Left lung (tissue), 10 donors: ENCODE measurements around the gene PABPN1L. TPM values are rescaled to one million over a fixed set of nuclear protein-coding genes. Genes with fewer than 3 reads are reported as not detected.

Experiments
- ATAC-seq: fragments of 200-7000 bp; cut with Tn5 transposase; one replicate; pipeline ENCODE4 v1.9.1; 2020; ENCODE audit warnings: moderate library complexity
- DNase-seq, 4 donors: peaks; one replicate each; pipeline ENCODE4 v3.0.0-alpha.2; 2013 to 2020
- H3K27ac ChIP-seq, 2 donors: fragments of 200-600 bp; sonication (generic) in 1 of 2; one replicate each; pipeline versions ENCODE4 v1.5.0 to v1.8.0; 2020 to 2021
- H3K27me3 ChIP-seq, 2 donors: fragments of 200-600 bp; sonication (generic) in 1 of 2; one replicate each; pipeline versions ENCODE4 v1.5.0 to v1.8.0; 2020 to 2021
- H3K36me3 ChIP-seq, 2 donors: fragments of 200-600 bp; sonication (generic) in 1 of 2; one replicate each; pipeline versions ENCODE4 v1.5.0 to v1.8.0; 2020 to 2021
- H3K4me1 ChIP-seq, 2 donors: fragments of 200-600 bp; one replicate each; pipeline ENCODE4 v1.8.0; 2021
- H3K4me3 ChIP-seq, 2 donors: fragments of 200-600 bp; sonication (generic) in 1 of 2; one replicate each; pipeline versions ENCODE4 v1.5.0 to v1.8.0; 2020 to 2021; ENCODE audit warnings: mild to moderate bottlenecking in 1 of 2
- H3K9me3 ChIP-seq, 2 donors: fragments of 200-600 bp; sonication (generic) in 1 of 2; one replicate each; pipeline versions ENCODE4 v1.5.0 to v1.8.0; 2020 to 2021
- CTCF ChIP-seq, 2 donors: fragments of 200-600 bp; sonication (generic) in 1 of 2; IDR thresholded peaks; one replicate each; pipeline versions ENCODE4 v1.5.0 to v1.8.0; 2021; ENCODE audit warnings: antibody characterized with exemption in 2 of 2
- intact Hi-C, 2 donors: fragments of 100-400 bp; cut with DNase I; formaldehyde crosslinking; loops; one replicate each; pipeline versions ENCODE4 v1.11.2 to v1.14.2; 2022
- polyA plus RNA-seq, 6 donors: library from polyadenylated mRNA; unstranded; fragments of 120-200 nt; gene quantifications; one replicate each; pipeline ENCODE4 v1.2.1, GENCODE V29; 2013; ENCODE audit not compliant: insufficient read length in 6 of 6
- total RNA-seq, 2 donors: library from RNA; stranded (reverse); fragmentation: NEBNext Ultra II Directional; extraction: Animal tissue kit (Norgen Biotek cat#: 25700); gene quantifications; one replicate each; pipeline ENCODE4 v1.2.1, GENCODE V29; 2021
- donor health status: DM: no; HTN: yes; CAD: no.
- donor health status: DM: no; HTN: no; CAD: no.

The PABPN1L gene
- total and polyA plus RNA-seq, 8 donors, result 0.12 TPM; not detected in 7

GRCh38 chr16:88815227-88815626, 51.2 kb downstream of the PABPN1L start:
- ATAC-seq, result no peak
- peaks cover 0 to 21% of the 10 kb centered on the region in 2 donors for H3K36me3 ChIP-seq
- DNase-seq, result no peak
- TF ChIP-seq CTCF (IDR thresholded peaks at IDR 0.05), result no peak
- H3K4me3 ChIP-seq, result no peak overlapping the region
- no peaks in the 10 kb centered on the region for H3K9me3 ChIP-seq
- no peaks in the 10 kb centered on the region for H3K27me3 ChIP-seq
- intact Hi-C loops, result no loop called here
- peaks cover 9 to 28% of the 10 kb centered on the region in 2 donors for H3K4me1 ChIP-seq
- H3K27ac ChIP-seq, result no peak overlapping the region

GRCh38 chr16:88814144-88814502, 52.3 kb downstream of the PABPN1L start:
- H3K27me3 ChIP-seq, result no peaks in the 10 kb centered on the region
- no peak overlapping the region for H3K27ac ChIP-seq
- no peak for ATAC-seq
- H3K36me3 ChIP-seq, result peaks cover 0 to 27% of the 10 kb centered on the region in 2 donors
- no peak overlapping the region for H3K4me3 ChIP-seq
- H3K4me1 ChIP-seq, result peaks cover 11 to 36% of the 10 kb centered on the region in 2 donors
- intact Hi-C loops, result no loop called here
- DNase-seq, result no peak
- TF ChIP-seq CTCF (IDR thresholded peaks at IDR 0.05), result no peak
- no peaks in the 10 kb centered on the region for H3K9me3 ChIP-seq

Other genes with a start within 250 kb of the PABPN1L start
- gene IL17C, start 228.1 kb downstream of the PABPN1L start, total RNA-seq, result not detected
- not detected for gene IL17C, start 228.1 kb downstream of the PABPN1L start, polyA plus RNA-seq
- gene CYBA, start 215.6 kb downstream of the PABPN1L start, total RNA-seq, result 100 to 1,000 TPM; 243 to 396 TPM
- gene CYBA, start 215.6 kb downstream of the PABPN1L start, polyA plus RNA-seq, result 10 to 100 TPM; 48.8 to 93.9 (median 70.9) TPM
- 100 to 1,000 TPM in 1 of 2 donors, 10 to 100 TPM in 1; 66.3 to 154 TPM for gene MVD, start 203.6 kb downstream of the PABPN1L start, total RNA-seq
- 10 to 100 TPM; 24.3 to 47.7 (median 32.7) TPM for gene MVD, start 203.6 kb downstream of the PABPN1L start, polyA plus RNA-seq
- gene SNAI3, start 180.2 kb downstream of the PABPN1L start, total RNA-seq, result 1 to 10 TPM; 1.9 to 2.3 TPM
- 1 to 10 TPM in 4 of 6 donors, under 1 TPM in 2; 0.86 to 1.9 (median 1.7) TPM for gene SNAI3, start 180.2 kb downstream of the PABPN1L start, polyA plus RNA-seq
- gene RNF166, start 160.3 kb downstream of the PABPN1L start, total RNA-seq, result 10 to 100 TPM; 28.4 to 54.0 TPM
- gene RNF166, start 160.3 kb downstream of the PABPN1L start, polyA plus RNA-seq, result 10 to 100 TPM; 14.8 to 24.5 (median 15.4) TPM
- 10 to 100 TPM; 15.4 to 19.8 TPM for gene CTU2, start 160.2 kb downstream of the PABPN1L start, total RNA-seq
- 10 to 100 TPM in 4 of 6 donors, 1 to 10 TPM in 2; 9.7 to 17.1 (median 12.1) TPM for gene CTU2, start 160.2 kb downstream of the PABPN1L start, polyA plus RNA-seq
- 100 to 1,000 TPM; 154 to 193 TPM for gene PIEZO1, start 81.4 kb downstream of the PABPN1L start, total RNA-seq
- 100 to 1,000 TPM in 2 of 6 donors, 10 to 100 TPM in 4; 75.3 to 129 (median 91.9) TPM for gene PIEZO1, start 81.4 kb downstream of the PABPN1L start, polyA plus RNA-seq
- gene CDT1, start 62.9 kb downstream of the PABPN1L start, total RNA-seq, result 10 to 100 TPM in 1 of 2 donors, 1 to 10 TPM in 1; 9.3 to 14.5 TPM
- 10 to 100 TPM; 10.8 to 20.4 (median 13.4) TPM for gene CDT1, start 62.9 kb downstream of the PABPN1L start, polyA plus RNA-seq
- 100 to 1,000 TPM; 108 to 161 TPM for gene APRT, start 54.7 kb downstream of the PABPN1L start, total RNA-seq
- 100 to 1,000 TPM in 2 of 6 donors, 10 to 100 TPM in 4; 69.9 to 106 (median 83.4) TPM for gene APRT, start 54.7 kb downstream of the PABPN1L start, polyA plus RNA-seq
- 10 to 100 TPM; 46.3 to 46.5 TPM for gene GALNS, start 9.7 kb downstream of the PABPN1L start, total RNA-seq
- gene GALNS, start 9.7 kb downstream of the PABPN1L start, polyA plus RNA-seq, result 10 to 100 TPM; 23.8 to 38.2 (median 29.7) TPM
- gene TRAPPC2L, start 9.5 kb downstream of the PABPN1L start, total RNA-seq, result 10 to 100 TPM; 47.3 to 51.1 TPM
- 10 to 100 TPM; 60.7 to 74.4 (median 71.6) TPM for gene TRAPPC2L, start 9.5 kb downstream of the PABPN1L start, polyA plus RNA-seq
- 10 to 100 TPM in 1 of 2 donors, 1 to 10 TPM in 1; 8.9 to 10.4 TPM for gene CBFA2T3, start 110.5 kb upstream of the PABPN1L start, total RNA-seq
- 1 to 10 TPM; 3.8 to 6.8 (median 4.8) TPM for gene CBFA2T3, start 110.5 kb upstream of the PABPN1L start, polyA plus RNA-seq
- gene ACSF3, start 227.2 kb upstream of the PABPN1L start, total RNA-seq, result 10 to 100 TPM; 34.4 to 38.4 TPM
- gene ACSF3, start 227.2 kb upstream of the PABPN1L start, polyA plus RNA-seq, result 10 to 100 TPM; 30.0 to 36.7 (median 33.4) TPM